Measurements from ENCODE around the gene KBTBD3. TPM values are rescaled to one million over a fixed set of nuclear protein-coding genes. Genes with fewer than 3 reads are reported as not detected.

The KBTBD3 gene, protein sequence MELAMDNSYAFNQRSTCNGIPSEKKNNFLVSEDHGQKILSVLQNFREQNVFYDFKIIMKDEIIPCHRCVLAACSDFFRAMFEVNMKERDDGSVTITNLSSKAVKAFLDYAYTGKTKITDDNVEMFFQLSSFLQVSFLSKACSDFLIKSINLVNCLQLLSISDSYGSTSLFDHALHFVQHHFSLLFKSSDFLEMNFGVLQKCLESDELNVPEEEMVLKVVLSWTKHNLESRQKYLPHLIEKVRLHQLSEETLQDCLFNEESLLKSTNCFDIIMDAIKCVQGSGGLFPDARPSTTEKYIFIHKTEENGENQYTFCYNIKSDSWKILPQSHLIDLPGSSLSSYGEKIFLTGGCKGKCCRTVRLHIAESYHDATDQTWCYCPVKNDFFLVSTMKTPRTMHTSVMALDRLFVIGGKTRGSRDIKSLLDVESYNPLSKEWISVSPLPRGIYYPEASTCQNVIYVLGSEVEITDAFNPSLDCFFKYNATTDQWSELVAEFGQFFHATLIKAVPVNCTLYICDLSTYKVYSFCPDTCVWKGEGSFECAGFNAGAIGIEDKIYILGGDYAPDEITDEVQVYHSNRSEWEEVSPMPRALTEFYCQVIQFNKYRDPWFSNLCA
- 10 to 100 TPM in 3 of 4 donors, 1 to 10 TPM in 1; 8.4 to 15.6 (median 13.4) TPM for total RNA-seq

DNA sequence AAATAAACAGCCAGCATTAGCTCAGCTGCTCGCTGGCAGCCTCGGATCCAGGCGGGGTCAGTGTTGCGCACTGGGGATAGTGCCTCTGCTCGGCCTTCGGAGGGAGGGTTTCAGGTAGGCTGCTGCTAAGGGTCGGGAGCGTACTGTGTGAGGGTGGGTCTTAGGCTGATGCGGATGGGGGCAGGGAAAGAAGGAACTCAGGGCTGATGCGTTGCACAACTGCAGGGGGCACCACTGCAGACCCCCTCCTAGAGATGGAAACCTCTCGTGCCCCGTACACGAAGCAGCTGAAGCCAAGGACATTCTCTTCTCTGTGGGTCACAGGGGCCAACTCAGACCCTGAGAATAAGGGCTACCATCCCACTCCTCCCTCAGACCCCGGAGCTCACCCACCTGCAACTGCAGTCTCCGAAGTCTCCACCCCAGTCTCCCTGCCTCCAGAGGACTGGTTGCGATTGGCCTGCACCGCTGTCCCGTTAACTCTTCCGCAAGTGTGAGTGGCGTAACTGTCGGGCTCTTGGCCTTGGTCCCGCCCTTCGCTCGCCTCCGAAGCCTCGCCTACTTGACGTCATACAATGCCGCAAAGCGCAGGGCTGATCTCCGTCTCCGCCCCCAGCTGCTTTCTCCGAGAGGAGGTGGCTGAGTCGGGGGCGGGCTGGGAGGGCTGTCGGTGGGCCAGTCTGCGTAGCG lies at the start of gene KBTBD3:
TSS of gene KBTBD3 (minus strand) at position 429 of the 690 bp plus-strand sequence. CDS start 18,250 bp downstream, outside the sequence.
- WGBS, 2 donors = 0 to 1% methylated on average over 22 to 35 of the region's 37 CpGs
- peak within 1 kb of the TSS; percentile 74 to 97 (median 88) for H3K4me3 ChIP-seq
- H3K4me1 ChIP-seq = peaks cover 0 to 53% (median 16%) of the 10 kb centered on the region in 4 donors
- peaks cover 0 to 24% (median 7%) of the 10 kb centered on the region in 3 donors for H3K36me3 ChIP-seq
- H3K27ac ChIP-seq = peak within 1 kb of the TSS; percentile 95 to 99 (median 98)
- DNase-seq (ENCODE audit: low spot score in 2 of 2) = peak; percentile 95 to 97
- TF ChIP-seq, protein P1, sequence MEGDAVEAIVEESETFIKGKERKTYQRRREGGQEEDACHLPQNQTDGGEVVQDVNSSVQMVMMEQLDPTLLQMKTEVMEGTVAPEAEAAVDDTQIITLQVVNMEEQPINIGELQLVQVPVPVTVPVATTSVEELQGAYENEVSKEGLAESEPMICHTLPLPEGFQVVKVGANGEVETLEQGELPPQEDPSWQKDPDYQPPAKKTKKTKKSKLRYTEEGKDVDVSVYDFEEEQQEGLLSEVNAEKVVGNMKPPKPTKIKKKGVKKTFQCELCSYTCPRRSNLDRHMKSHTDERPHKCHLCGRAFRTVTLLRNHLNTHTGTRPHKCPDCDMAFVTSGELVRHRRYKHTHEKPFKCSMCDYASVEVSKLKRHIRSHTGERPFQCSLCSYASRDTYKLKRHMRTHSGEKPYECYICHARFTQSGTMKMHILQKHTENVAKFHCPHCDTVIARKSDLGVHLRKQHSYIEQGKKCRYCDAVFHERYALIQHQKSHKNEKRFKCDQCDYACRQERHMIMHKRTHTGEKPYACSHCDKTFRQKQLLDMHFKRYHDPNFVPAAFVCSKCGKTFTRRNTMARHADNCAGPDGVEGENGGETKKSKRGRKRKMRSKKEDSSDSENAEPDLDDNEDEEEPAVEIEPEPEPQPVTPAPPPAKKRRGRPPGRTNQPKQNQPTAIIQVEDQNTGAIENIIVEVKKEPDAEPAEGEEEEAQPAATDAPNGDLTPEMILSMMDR (IDR thresholded peaks at IDR 0.05) = peak; percentile 11 to 45 (median 28)
- TF ChIP-seq EP300 (IDR thresholded peaks at IDR 0.05) = peak; percentile 75 to 93
- peak; percentile 92 to 95 for TF ChIP-seq POLR2A (IDR thresholded peaks at IDR 0.05)
- H3K9me3 ChIP-seq = no peaks in the 10 kb centered on the region
- no peaks in the 10 kb centered on the region for H3K27me3 ChIP-seq

DNA sequence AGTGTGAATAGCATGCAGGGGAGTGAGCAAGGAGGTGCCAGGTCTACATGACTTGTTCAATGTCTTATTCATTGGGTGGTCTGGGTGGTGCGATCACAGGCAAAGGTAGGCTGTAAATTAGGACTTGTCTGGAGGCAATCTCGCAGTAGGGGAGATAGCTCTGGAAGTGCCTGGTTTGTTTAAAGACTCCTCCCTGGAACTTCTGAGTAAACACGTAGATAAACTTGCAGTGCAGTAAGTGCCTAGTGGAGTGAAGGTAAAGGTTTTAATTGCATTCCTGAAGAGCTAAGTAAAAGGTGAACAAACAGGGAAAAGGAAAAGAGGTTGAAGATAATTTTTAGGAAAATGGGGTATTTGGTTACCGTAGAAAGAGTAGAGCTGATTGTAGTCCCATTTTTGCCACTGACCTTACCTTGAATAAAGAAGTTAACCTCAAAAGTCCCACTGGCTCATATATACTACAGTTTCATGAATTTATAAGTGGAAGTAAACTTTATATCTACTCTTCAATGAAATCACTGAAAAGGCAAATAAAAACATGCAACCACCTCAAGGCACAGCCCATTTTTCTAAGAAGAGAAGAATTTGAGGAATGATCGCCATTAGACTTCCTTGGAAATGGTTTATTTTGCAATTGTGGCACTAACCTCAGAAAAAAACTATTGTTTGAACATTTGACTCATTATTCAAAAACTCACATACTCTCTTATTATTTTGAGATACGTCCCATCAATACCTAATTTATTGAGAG lies 44.6 kb upstream of the KBTBD3 start:
- Histone ChIP-seq H3K27ac (no peak overlapping the region), H3K27me3 (no peaks in the 10 kb centered on the region), H3K4me1 (no peaks in the 10 kb centered on the region), H3K4me3 (no peak overlapping the region), H3K9me3 (no peaks in the 10 kb centered on the region), H3K36me3 (no peaks in the 10 kb centered on the region)
- 65 to 66% methylated on average over 6 of the region's 6 CpGs for WGBS, 2 donors
- no peak for DNase-seq (ENCODE audit: low spot score in 2 of 2)
- TF ChIP-seq POLR2A (IDR thresholded peaks at IDR 0.05) = no peak
- TF ChIP-seq EP300 (IDR thresholded peaks at IDR 0.05) = no peak
- TF ChIP-seq, protein P1 (IDR thresholded peaks at IDR 0.05) = no peak

DNA sequence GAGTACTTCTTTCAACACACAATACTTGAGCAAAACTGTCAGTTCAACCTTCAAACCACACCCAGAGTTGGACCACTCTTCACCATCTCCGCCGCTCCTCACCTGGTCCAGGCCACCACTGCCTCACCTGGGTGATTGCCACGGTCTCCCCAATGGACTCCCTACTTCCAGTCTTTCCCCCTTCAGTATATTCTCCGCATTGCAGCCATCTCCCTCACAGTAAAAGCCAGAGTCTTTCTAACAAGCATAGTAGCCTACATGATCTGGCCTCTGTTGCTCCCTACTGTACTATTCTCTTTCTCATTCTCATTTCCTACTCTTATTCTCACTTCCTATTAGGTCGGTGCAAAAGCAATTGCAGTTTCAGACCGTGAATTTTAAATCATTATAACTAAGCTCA lies 28.8 kb upstream of the KBTBD3 start:
- no peak overlapping the region for H3K27ac ChIP-seq
- DNase-seq (ENCODE audit: low spot score in 2 of 2) = no peak

DNA sequence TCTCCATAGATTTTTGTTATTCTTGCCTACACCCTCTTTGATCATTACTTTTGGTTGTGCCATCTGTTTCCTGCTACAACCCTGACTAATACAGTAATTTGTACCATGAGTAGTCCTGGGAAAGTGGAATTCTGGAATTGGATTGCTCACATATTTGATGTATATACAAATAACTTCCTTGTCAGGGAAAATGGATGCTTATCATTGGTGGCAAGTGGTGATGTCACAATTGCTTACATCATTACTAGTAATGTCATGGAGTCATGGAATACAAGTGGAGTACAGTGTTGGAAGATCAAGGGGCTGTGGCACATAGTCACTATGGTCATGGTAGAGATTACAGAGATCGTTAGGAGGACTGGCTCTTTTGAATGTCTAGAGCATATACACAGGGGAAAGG lies 24.7 kb upstream of the KBTBD3 start:
- Histone ChIP-seq H3K4me3 (no peak overlapping the region), H3K9me3 (no peaks in the 10 kb centered on the region), H3K36me3 (peaks cover 0 to 22% (median 0%) of the 10 kb centered on the region in 3 donors), H3K27ac (no peak overlapping the region), H3K4me1 (no peaks in the 10 kb centered on the region), H3K27me3 (no peaks in the 10 kb centered on the region)
- DNase-seq (ENCODE audit: low spot score in 2 of 2) = no peak
- WGBS, 2 donors = 69 to 87% methylated on average over 1 of the region's 1 CpG
- TF ChIP-seq POLR2A (IDR thresholded peaks at IDR 0.05) (no peak), EP300 (IDR thresholded peaks at IDR 0.05) (no peak)
- TF ChIP-seq, protein P1 (IDR thresholded peaks at IDR 0.05) = no peak

More for the DNA sequence above, 28.8 kb upstream of the KBTBD3 start:
- Histone ChIP-seq H3K4me1 (no peaks in the 10 kb centered on the region), H3K4me3 (no peak overlapping the region), H3K27me3 (no peaks in the 10 kb centered on the region), H3K9me3 (no peaks in the 10 kb centered on the region), H3K36me3 (peaks cover 0 to 5% (median 0%) of the 10 kb centered on the region in 3 donors)
- TF ChIP-seq, protein P1 (IDR thresholded peaks at IDR 0.05) = no peak
- TF ChIP-seq EP300 (IDR thresholded peaks at IDR 0.05) (no peak), POLR2A (IDR thresholded peaks at IDR 0.05) (no peak)
- WGBS, 2 donors = 89 to 93% methylated on average over 6 of the region's 6 CpGs

Measured in tibial nerve (tissue), 4 donors.